Uterus (tissue), 2 donors: Measurements from ENCODE around the gene NAV2.

Experiments
- POLR2A ChIP-seq, 2 donors: fragments of 450-650 bp; IDR thresholded peaks; one replicate each; pipeline ENCODE4 v1.6.1; 2016; ENCODE audit warnings: antibody characterized with exemption in 2 of 2, mild to moderate bottlenecking in 1 of 2, moderate library complexity in 1 of 2
- TF ChIP-seq, protein P1 (sequence below), 4 experiments: fragments of 200-600 bp in 2 of 4; fragments of 450-650 bp in 2 of 4; sonication (generic) in 2 of 4; IDR thresholded peaks; one replicate each; pipeline ENCODE4 v1.5.1; 2016 to 2019; ENCODE audit warnings: antibody characterized with exemption in 4 of 4, mild to moderate bottlenecking in 2 of 4, moderate library complexity in 1 of 4

GRCh38 chr11:20056109-20056949, 343.7 kb downstream of the NAV2 start:
- TF ChIP-seq POLR2A (IDR thresholded peaks at IDR 0.05): no peak
- TF ChIP-seq, protein P1, sequence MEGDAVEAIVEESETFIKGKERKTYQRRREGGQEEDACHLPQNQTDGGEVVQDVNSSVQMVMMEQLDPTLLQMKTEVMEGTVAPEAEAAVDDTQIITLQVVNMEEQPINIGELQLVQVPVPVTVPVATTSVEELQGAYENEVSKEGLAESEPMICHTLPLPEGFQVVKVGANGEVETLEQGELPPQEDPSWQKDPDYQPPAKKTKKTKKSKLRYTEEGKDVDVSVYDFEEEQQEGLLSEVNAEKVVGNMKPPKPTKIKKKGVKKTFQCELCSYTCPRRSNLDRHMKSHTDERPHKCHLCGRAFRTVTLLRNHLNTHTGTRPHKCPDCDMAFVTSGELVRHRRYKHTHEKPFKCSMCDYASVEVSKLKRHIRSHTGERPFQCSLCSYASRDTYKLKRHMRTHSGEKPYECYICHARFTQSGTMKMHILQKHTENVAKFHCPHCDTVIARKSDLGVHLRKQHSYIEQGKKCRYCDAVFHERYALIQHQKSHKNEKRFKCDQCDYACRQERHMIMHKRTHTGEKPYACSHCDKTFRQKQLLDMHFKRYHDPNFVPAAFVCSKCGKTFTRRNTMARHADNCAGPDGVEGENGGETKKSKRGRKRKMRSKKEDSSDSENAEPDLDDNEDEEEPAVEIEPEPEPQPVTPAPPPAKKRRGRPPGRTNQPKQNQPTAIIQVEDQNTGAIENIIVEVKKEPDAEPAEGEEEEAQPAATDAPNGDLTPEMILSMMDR (IDR thresholded peaks at IDR 0.05): no peak
